ACC112 (cell line): Measurements from ENCODE around the gene PNPLA7.
"Not testable (repeated sequence)": the region's sequence is repeated elsewhere in the genome, so short reads cannot be mapped to it uniquely, and the experiment has no call there.

ENCODE experiments used
- H2AFZ ChIP-seq: fragments of 200-600 bp; sonication (generic); one replicate; pipeline ENCODE4 v1.6.0; 2017; ENCODE audit warnings: antibody characterized with exemption, low read length; ENCODE audit not compliant: unreplicated experiment
- H3K27ac ChIP-seq: fragments of 200-600 bp; sonication (generic); 2 replicates; pipeline ENCODE4 v1.5.1; 2014; ENCODE audit warnings: low read depth, mild to moderate bottlenecking, antibody characterized with exemption, low read length, moderate library complexity
- H3K27me3 ChIP-seq: fragments of 200-600 bp; sonication (generic); 2 replicates; pipeline ENCODE4 v1.6.1; 2014; ENCODE audit warnings: mild to moderate bottlenecking, antibody characterized with exemption, low read length, moderate library complexity, mixed read lengths; ENCODE audit not compliant: insufficient read depth
- H3K36me3 ChIP-seq: fragments of 200-600 bp; sonication (generic); 2 replicates; pipeline ENCODE4 v1.6.1; 2016; ENCODE audit warnings: mild to moderate bottlenecking, antibody characterized with exemption, low read length, moderate library complexity, mixed read lengths; ENCODE audit not compliant: insufficient read depth
- H3K4me1 ChIP-seq: fragments of 200-600 bp; sonication (generic); one replicate; pipeline ENCODE4 v1.6.1; 2016; ENCODE audit warnings: low read length, mixed read lengths; ENCODE audit not compliant: insufficient read depth, unreplicated experiment, control insufficient read depth
- H3K4me3 ChIP-seq: fragments of 200-600 bp; sonication (generic); 2 replicates; pipeline ENCODE4 v1.5.1; 2014; ENCODE audit warnings: mild to moderate bottlenecking, low read depth, low read length
- H3K79me2 ChIP-seq: fragments of 200-600 bp; sonication (generic); one replicate; pipeline ENCODE4 v1.6.0; 2016; ENCODE audit warnings: low read length; ENCODE audit not compliant: control insufficient read depth, unreplicated experiment, insufficient read depth

PNPLA7 gene

DNA sequence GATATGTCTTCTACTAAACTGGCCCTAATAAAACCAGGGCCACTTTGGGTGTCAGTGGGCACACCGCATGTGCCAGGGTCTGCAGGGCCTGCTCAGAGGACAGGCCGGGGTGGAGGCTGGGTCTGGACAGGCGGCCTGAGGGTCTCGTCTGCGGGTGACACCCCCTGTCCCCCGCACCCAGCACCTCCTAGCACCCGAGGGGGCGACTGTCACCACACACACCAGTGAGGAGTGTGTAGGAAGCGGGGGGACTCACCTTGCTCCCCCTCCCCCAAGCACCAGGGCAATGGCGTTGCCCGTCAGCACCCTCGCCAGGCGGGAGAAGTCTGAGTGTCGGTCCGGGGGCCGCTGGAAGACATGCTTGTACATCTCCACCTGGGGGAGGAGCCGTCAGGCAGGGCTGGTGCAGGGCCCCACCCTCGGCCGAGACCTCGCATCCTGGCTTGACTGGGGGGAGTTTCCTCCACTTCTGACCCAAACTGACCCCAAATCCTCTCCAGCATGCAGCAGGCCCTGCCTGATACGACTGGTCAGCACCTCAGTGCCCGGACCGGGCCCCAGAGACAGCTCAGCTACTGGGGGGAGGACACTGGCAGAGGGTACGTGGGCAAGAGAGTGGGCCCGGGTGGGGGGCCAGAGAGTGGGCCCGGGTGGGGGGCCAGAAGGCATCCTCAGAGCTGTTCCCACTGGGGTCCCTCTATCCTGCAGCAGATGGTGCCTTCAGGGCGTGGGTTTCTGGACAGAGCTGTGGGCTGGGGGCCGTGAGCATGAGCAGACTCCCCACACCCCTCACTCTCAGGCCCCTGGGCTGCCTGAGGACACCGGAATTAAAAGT, 72.2 kb downstream of the PNPLA7 start:
- Histone ChIP-seq H2AFZ (no peak overlapping the region), H3K27ac (no peak overlapping the region), H3K79me2 (no peaks in the 10 kb centered on the region), H3K36me3 (no peaks in the 10 kb centered on the region), H3K27me3 (no peaks in the 10 kb centered on the region), H3K4me1 (peaks cover 9% of the 10 kb centered on the region), H3K4me3 (no peak overlapping the region)

DNA sequence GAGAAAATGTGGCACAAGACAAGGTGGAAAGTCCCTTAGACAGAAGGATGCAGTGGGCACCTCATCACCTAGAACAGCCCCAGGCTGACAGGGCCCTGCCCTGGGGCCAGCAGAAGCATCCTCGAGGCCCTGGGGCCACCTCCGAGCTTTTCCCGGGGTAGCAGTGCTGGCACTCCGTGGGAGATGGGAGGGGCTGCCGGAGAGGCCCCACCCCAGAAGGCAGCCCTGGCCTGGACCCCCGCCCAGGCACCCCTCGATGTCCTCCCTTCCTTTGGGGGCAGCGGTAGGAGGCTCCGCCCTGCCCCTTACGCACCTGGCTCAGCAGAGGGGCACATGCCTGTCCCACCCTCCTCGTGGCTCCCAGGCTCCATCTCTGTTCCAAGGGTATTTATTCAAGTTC, 73.3 kb downstream of the PNPLA7 start:
- Histone ChIP-seq H3K4me3 (no peak overlapping the region), H3K4me1 (peaks cover under 1% of the 10 kb centered on the region), H3K27ac (no peak overlapping the region), H2AFZ (no peak overlapping the region), H3K79me2 (no peaks in the 10 kb centered on the region), H3K36me3 (no peaks in the 10 kb centered on the region), H3K27me3 (no peaks in the 10 kb centered on the region)

DNA sequence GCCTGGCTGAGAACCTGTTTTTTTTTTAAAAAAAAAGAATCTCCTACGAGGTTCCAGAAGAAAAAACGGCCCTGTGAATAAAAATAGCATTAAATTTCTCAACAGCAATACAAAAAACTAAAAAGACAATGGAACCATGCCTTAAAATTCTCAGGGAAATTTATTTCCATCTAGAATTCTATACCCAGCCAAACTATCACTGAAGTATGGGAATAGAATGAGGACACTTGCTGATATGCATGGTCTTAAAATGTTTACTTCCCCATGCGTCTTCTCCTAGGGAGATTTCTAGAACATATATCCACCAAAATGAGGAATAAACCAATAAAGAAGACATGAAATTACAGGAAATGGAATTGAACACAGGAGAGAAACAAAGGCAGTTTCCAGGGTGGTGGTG, 74.5 kb downstream of the PNPLA7 start:
- no peak overlapping the region for H3K27ac ChIP-seq
- H2AFZ ChIP-seq, result no peak overlapping the region
- no peaks in the 10 kb centered on the region for H3K27me3 ChIP-seq
- H3K79me2 ChIP-seq, result no peaks in the 10 kb centered on the region
- no peak overlapping the region for H3K4me3 ChIP-seq
- H3K4me1 ChIP-seq, result no peaks in the 10 kb centered on the region
- H3K36me3 ChIP-seq, result no peaks in the 10 kb centered on the region

DNA sequence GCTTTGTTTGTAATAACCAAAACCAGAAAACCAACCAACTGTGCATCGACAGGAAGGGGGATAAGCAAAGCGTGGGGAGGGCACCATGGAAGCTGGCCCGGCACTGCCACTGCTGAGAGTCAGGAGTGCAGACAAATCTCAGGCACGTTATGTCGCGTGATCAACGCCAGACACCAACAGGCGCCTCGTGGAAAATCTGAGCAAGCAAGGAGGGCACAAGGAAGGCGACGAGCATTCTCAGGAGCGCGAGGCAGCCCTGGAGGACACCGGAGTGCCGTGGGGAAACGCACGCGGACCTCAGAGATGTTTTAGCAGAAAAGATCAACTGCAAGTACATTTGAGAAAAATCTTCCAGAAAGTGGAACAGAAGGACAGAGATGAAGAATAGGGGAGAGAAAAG, 75.9 kb downstream of the PNPLA7 start:
- no peaks in the 10 kb centered on the region for H3K4me1 ChIP-seq
- no peak overlapping the region for H3K4me3 ChIP-seq
- no peaks in the 10 kb centered on the region for H3K79me2 ChIP-seq
- H3K27ac ChIP-seq, result no peak overlapping the region
- no peaks in the 10 kb centered on the region for H3K27me3 ChIP-seq
- H3K36me3 ChIP-seq, result no peaks in the 10 kb centered on the region
- no peak overlapping the region for H2AFZ ChIP-seq

DNA sequence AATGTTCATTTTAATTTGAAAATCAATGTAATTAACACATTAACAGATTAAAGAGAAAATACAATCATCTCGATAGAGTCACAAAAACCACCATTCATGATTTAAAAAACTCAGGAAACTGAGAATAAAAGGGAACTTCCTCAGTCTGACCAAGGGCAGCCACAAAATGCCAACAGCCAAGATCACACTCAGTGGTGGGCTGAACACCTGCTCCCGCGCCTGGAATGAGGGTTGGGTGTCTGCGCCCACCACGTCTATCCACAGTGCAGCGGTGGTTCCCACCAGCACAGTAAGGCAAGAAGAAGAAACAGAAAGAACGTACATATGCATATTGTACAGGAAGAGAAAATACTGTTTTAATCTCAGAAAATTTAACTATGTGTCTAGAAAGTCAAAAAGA, 79.4 kb downstream of the PNPLA7 start:
- no peaks in the 10 kb centered on the region for H3K36me3 ChIP-seq
- H2AFZ ChIP-seq, result no peak overlapping the region
- no peaks in the 10 kb centered on the region for H3K27me3 ChIP-seq
- H3K27ac ChIP-seq, result no peak overlapping the region
- H3K4me1 ChIP-seq, result no peaks in the 10 kb centered on the region
- H3K79me2 ChIP-seq, result no peaks in the 10 kb centered on the region
- H3K4me3 ChIP-seq, result no peak overlapping the region

DNA sequence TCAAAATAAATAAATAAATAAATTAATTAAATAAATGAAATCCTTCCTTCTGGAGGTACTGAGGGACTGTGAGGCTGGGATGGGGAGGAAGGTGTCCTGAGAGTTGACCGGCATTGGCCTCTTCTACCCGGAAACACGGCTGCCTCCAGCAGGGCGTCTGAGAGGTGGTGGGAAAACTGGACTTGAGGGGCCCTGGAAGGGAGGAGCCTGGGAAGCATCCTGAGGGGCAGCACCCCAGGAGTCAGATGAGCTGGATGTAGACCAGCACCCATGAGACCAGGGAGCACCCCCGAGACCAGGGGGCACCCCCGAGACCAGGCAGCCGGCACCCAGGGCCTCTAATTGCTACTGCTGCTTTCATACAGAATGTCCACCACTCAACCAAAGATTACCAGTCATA, 82.3 kb downstream of the PNPLA7 start:
- no peaks in the 10 kb centered on the region for H3K4me1 ChIP-seq
- no peak overlapping the region for H3K27ac ChIP-seq
- no peak overlapping the region for H2AFZ ChIP-seq
- H3K4me3 ChIP-seq, result no peak overlapping the region
- H3K27me3 ChIP-seq, result no peaks in the 10 kb centered on the region
- H3K36me3 ChIP-seq, result no peaks in the 10 kb centered on the region
- H3K79me2 ChIP-seq, result no peaks in the 10 kb centered on the region

DNA sequence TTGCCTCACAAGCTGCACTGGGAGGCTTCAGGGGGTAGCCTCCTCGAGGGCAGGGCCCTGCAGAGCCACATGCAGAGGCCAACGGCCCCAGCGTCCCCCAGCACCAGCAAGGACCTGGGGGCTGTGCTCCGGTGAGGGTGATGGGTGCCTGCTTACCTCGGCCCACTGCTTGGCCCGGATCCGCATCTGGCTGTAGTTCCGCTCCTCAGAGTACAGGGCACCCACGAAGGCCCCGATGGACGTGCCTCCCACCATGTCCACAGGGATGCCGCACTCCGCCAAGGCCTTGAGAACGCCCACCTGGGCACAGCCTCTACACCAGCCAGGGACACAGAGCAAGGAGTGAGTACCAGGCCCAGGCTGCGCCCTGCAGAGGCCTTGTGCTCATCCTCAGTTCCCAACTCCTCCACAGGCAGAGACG, 83.0 kb downstream of the PNPLA7 start:
- Histone ChIP-seq H3K4me3 (no peak overlapping the region), H3K36me3 (no peaks in the 10 kb centered on the region), H3K27me3 (no peaks in the 10 kb centered on the region), H2AFZ (no peak overlapping the region), H3K27ac (no peak overlapping the region), H3K4me1 (no peaks in the 10 kb centered on the region), H3K79me2 (no peaks in the 10 kb centered on the region)

DNA sequence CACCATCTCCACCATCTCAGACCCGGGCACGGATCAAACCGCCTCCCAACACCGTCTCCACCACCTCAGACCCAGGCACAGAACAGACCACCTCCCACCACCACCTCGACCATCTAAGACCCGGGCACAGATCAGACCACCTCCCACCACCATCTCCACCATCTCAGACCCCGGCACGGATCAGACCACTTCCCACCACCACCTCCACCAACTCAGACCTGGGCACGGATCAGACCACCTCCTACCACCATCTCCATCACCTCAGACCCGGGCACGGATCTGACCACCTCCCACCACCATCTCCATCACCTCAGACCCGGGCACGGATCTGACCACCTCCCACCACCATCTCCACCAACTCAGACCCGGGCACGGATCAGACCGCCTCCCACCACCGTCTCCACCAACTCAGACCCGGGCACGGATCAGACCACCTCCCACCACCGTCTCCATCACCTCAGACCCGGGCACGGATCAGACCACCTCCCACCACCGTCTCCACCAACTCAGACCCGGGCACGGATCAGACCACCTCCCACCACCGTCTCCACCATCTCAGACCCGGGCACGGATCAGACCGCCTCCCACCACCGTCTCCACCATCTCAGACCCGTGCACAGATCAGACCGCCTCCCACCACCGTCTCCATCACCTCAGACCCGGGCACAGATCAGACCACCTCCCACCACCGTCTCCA, 83.7 kb downstream of the PNPLA7 start:
- not testable (repeated sequence) for H3K79me2 ChIP-seq, H3K36me3 ChIP-seq, H3K4me3 ChIP-seq, H3K4me1 ChIP-seq, H3K27me3 ChIP-seq, H3K27ac ChIP-seq, H2AFZ ChIP-seq

DNA sequence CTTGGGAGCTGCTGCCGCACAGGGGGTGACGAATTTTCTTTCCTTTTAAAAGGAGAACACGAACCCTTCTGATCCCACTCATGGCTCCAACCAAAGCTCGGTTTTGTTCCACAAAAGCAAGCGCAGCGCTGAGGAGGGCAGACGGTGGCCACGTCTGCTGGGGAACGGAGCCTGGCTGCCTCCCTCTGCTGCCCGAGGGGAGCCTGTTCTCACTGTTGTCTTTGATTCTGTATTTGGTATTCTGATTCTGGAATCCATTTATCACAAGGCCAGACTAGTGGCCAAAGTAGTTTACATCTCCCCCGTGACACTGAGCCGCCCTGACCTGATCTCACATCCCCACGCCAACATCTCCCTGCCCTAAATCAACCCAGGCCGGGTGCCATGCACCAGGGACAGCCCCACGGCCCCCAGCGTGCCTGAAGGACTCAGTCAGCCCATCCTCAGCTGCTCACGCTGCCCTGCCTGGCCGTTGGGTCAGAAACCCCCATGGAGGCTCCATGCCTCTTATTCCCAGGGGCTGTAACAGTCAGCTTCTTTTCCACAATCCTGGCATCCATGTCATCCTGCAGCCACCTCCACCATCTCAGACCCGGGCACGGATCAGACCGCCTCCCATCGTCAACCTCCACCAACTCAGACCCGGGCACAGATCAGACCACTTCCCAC, 84.3 kb downstream of the PNPLA7 start:
- H3K27ac ChIP-seq, result no peak overlapping the region
- H3K79me2 ChIP-seq, result no peaks in the 10 kb centered on the region
- H3K4me1 ChIP-seq, result no peaks in the 10 kb centered on the region
- no peak overlapping the region for H3K4me3 ChIP-seq
- H3K27me3 ChIP-seq, result no peaks in the 10 kb centered on the region
- H2AFZ ChIP-seq, result no peak overlapping the region
- H3K36me3 ChIP-seq, result no peaks in the 10 kb centered on the region

DNA sequence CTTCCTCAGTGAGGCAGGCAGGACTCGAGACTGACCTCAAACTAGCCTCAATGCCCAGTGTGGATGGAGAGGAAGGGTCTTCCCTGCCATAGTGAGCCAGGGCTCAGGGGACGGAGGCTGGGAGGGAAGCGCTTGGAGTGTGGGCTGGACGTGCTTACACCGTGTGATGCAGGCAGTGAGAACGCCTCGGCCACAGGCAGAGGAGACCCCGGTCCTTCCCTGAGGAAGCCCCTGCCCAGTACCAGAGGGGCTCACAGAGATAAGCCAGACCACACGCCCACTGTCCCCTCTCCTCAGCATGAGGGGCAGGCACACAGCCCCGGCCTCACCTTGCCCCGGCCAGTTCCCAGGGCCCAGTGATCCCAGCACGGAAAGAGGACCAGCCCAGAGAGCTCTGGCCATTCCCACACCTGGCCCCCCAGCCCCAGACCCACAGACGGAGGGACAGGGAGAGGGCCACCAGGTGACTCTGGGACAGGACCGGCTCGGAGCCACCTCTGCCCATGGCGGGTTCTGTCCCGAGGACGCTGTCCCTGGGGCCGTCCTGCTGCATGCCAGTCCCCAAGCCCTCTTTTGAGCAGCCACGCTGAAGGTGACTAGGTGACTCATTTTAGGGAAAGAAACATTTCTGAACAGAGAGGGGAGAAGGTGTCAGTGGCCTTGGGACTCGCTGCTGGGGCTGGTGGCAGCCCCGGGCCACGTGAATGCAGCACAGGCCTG, 85.0 kb downstream of the PNPLA7 start:
- Histone ChIP-seq H3K27ac (no peak overlapping the region), H3K79me2 (no peaks in the 10 kb centered on the region), H2AFZ (no peak overlapping the region), H3K4me3 (no peak overlapping the region), H3K4me1 (no peaks in the 10 kb centered on the region), H3K27me3 (no peaks in the 10 kb centered on the region), H3K36me3 (no peaks in the 10 kb centered on the region)
